GM12874 (cell line): ENCODE data around the gene PRXL2A.
A peak's percentile ranks its signal among the peaks of the same experiment; 100 is the strongest.

Experiments used
- CTCF ChIP-seq: IDR thresholded peaks from 2 replicates; pipeline ENCODE4 v1.5.1; 2011; ENCODE audit warnings: low read depth, mild to moderate bottlenecking, control low read depth, low read length, moderate library complexity; ENCODE audit not compliant: insufficient read depth

The PRXL2A gene

GRCh38 chr10:80459047-80459865, 50.9 kb downstream of the PRXL2A start:
- TF ChIP-seq CTCF: 0 out of 2 replicates have a peak, but pooled peaks have one; percentile 25

GRCh38 chr10:80460399-80461207, 52.3 kb downstream of the PRXL2A start:
- no peak for TF ChIP-seq CTCF

GRCh38 chr10:80461208-80462183, 53.1 kb downstream of the PRXL2A start:
- TF ChIP-seq CTCF: no peak

GRCh38 chr10:80462299-80462980, 54.1 kb downstream of the PRXL2A start:
- TF ChIP-seq CTCF: no peak

- no peak for TF ChIP-seq CTCF
These were observed 54.8 kb downstream of the PRXL2A start for GRCh38 chr10:80462981-80463741.

- no peak for TF ChIP-seq CTCF
These were observed 55.5 kb downstream of the PRXL2A start for GRCh38 chr10:80463868-80464267.
